ENCODE measurements around the gene STK38L.

GRCh38 chr12:27335364-27336281, 91.5 kb downstream of the STK38L start:
- TF ChIP-seq CTCF (conservative IDR thresholded peaks at IDR 0.05; ENCODE audit: low read depth, low read length) (no peak), RAD21 (IDR thresholded peaks at IDR 0.05; ENCODE audit: low read length) (no peak), BHLHE40 (IDR thresholded peaks at IDR 0.05; ENCODE audit: low read depth, low read length) (no peak), CEBPB (IDR thresholded peaks at IDR 0.05; ENCODE audit: low read depth, low read length) (no peak), ELK1 (IDR thresholded peaks at IDR 0.05; ENCODE audit: borderline replicate concordance, low read depth, low read length) (no peak), SMC3 (IDR thresholded peaks at IDR 0.05; ENCODE audit: low read depth, low read length) (no peak)

Data from IMR-90 (cell line).